ENCODE measurements around the gene ZNF865.

DNA sequence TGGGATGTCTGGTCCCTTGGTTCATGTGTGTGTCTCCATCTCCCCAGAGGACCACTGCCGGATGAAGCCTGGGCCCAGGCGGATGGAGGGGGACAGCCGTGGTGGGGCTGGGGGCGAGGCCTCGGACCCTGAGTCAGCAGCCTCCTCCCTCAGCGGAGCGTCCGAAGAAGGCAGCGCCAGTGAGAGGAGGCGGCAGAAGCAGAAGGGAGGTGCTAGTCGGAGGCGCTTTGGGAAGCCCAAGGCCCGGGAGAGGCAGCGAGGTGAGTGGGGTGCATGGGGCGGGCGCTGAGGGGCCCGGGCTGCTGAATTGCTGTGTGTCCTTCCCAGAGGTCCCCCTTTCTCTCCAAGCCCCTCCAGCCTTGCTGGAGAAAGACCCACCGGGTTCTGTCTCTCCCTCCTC lies 45.8 kb downstream of the ZNF865 start:
- TF ChIP-seq, protein P1, sequence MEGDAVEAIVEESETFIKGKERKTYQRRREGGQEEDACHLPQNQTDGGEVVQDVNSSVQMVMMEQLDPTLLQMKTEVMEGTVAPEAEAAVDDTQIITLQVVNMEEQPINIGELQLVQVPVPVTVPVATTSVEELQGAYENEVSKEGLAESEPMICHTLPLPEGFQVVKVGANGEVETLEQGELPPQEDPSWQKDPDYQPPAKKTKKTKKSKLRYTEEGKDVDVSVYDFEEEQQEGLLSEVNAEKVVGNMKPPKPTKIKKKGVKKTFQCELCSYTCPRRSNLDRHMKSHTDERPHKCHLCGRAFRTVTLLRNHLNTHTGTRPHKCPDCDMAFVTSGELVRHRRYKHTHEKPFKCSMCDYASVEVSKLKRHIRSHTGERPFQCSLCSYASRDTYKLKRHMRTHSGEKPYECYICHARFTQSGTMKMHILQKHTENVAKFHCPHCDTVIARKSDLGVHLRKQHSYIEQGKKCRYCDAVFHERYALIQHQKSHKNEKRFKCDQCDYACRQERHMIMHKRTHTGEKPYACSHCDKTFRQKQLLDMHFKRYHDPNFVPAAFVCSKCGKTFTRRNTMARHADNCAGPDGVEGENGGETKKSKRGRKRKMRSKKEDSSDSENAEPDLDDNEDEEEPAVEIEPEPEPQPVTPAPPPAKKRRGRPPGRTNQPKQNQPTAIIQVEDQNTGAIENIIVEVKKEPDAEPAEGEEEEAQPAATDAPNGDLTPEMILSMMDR (conservative IDR thresholded peaks at IDR 0.05; ENCODE audit: low read length): no peak
- TF ChIP-seq EZH2phosphoT487 (IDR thresholded peaks at IDR 0.05; ENCODE audit: borderline replicate concordance, low read depth, low read length): no peak

Data from OCI-LY7 (cell line).